ENCODE results near the gene PRSS2.
A peak's percentile ranks its signal among the peaks of the same experiment; 100 is the strongest.

Gene PRSS2

DNA sequence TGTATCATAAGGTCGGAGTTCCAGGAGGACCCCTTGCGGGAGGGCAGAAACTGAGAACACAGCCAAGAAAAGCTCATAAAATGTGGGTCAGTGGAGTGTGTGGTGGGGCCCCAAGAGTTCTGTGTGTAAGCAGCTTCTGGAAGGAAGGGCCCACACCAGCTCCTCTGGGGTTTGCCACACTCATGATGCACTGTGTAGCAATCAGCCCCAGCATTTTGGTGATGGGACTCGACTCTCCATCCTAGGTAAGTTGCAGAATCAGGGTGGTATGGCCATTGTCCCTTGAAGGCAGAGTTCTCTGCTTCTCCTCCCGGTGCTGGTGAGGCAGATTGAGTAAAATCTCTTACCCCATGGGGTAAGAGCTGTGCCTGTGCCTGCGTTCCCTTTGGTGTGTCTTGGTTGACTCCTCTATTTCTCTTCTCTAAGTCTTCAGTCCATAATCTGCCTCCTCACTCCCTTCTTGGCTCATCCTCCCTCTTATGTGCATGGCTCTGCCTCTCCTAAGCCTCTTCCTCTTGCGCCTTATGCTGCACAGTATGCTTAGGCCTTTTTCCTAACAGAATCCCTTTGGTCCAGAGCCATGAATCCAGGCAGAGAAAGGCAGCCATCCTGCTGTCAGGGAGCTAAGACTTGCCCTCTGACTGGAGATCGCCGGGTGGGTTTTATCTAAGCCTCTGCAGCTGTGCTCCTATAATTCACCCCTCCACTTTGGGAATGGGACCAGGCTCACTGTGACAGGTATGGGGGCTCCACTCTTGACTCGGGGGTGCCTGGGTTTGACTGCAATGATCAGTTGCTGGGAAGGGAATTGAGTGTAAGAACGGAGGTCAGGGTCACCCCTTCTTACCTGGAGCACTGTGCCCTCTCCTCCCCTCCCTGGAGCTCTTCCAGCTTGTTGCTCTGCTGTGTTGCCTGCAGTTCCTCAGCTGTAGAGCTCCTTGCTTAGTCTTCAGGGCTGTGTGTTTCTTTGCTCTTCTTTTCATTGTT is 17.8 kb downstream of the PRSS2 start:
- no peak for DNase-seq

DNA sequence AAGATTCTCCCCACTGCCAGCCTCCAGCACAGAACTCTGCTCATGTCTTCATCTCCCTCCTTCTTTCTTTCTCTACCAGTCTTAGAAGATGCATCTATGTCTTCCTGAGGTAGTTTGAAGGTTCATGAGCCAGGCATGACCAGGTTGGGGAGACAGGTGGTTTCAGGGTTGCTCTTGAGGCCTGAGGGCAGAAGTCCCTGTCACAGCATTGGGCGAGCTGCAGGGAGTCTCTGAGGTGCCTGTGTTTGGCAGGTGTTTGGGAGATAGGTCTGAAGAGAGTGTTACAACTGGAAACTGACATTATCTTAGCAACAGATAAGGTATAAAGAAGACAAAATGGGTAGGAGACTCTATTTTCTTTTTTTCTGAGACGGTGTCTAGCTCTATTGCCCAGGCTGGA is 18.7 kb downstream of the PRSS2 start:
- DNase-seq: no peak

DNA sequence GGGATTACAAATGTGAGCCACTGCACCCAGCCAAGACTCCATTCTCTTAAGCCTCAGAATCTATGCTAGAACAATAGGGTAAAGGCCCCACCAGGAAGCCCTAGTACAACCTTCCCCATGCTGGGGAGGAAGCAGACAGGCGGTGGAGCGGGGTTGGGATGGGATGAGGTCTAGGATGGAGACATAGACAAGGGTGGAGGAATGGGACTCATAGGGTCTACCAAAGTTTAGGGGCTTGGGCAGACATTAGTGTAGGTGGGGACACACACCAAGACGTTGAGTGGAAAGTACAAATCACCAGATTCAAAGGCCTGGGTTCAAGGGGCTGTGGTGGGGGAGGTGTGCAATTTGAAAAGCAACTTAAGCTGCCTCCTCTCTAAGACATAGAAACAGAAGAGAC is 19.3 kb downstream of the PRSS2 start:
- DNase-seq: no peak

DNA sequence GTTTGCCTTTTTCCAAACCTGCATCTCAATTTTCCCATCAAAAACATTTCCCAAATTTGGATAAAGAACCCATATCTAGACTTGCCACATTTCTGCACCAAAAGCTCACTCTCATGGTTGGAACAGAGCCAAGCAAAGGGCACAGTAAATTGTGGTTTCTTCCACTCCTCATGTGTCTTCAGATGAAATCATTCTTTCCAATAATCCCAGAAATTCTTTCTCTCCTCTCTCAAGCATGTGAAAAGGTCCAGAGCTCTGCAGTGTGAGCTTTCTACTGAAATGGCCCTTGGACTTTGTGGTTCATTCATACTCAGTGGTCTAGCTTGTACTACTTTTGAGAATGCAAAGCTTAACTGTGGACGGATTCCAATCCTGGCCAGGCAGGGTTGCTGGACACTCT is 19.8 kb downstream of the PRSS2 start:
- no peak for DNase-seq

DNA sequence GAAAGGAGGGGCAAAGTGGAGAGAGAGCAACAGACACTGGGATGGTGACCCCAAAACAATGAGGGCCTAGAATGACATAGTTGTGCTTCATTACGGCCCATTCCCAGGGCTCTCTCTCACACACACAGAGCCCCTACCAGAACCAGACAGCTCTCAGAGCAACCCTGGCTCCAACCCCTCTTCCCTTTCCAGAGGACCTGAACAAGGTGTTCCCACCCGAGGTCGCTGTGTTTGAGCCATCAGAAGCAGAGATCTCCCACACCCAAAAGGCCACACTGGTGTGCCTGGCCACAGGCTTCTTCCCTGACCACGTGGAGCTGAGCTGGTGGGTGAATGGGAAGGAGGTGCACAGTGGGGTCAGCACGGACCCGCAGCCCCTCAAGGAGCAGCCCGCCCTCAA is 20.7 kb downstream of the PRSS2 start:
- DNase-seq: no peak

DNA sequence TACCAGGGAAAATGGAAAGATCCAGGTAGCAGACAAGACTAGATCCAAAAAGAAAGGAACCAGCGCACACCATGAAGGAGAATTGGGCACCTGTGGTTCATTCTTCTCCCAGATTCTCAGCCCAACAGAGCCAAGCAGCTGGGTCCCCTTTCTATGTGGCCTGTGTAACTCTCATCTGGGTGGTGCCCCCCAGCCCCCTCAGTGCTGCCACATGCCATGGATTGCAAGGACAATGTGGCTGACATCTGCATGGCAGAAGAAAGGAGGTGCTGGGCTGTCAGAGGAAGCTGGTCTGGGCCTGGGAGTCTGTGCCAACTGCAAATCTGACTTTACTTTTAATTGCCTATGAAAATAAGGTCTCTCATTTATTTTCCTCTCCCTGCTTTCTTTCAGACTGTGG is 21.4 kb downstream of the PRSS2 start:
- DNase-seq: no peak

DNA sequence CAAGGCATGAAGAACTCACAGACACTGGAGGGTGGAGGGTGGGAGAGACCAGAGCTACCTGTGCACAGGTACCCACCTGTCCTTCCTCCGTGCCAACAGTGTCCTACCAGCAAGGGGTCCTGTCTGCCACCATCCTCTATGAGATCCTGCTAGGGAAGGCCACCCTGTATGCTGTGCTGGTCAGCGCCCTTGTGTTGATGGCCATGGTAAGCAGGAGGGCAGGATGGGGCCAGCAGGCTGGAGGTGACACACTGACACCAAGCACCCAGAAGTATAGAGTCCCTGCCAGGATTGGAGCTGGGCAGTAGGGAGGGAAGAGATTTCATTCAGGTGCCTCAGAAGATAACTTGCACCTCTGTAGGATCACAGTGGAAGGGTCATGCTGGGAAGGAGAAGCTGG is 21.8 kb downstream of the PRSS2 start:
- DNase-seq: no peak

DNA sequence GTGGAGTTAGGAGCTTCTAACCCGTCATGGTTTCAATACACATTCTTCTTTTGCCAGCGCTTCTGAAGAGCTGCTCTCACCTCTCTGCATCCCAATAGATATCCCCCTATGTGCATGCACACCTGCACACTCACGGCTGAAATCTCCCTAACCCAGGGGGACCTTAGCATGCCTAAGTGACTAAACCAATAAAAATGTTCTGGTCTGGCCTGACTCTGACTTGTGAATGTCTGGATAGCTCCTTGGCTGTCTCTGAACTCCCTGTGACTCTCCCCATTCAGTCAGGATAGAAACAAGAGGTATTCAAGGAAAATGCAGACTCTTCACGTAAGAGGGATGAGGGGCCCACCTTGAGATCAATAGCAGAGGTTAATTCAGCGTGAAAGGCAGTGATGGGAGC is 22.4 kb downstream of the PRSS2 start:
- DNase-seq: no peak

DNA sequence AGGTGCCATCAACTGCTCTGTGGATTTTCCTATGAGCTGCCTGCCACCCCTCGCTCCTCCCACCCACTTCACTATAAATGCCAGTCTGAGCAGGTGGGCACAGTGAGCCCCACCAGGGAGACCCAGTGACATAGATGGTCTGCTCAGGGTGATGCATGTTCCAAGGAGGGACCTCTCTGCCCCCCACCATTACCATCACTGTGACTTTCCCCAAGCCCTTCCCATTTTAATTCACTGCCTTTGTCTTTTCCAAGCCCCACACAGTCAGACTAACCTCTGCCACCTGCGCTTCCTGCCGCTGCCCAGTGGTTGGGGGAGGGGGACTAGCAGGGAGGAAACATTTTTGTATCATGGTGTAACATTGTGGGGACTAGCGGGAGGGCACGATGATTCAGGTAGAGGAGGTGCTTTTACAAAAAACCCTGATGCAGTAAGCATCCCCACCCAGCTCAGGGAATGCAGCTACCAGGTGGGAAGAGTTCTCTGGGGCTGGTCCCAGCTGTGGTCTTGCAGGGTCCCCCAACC is 24.6 kb downstream of the PRSS2 start:
- DNase-seq: peak; percentile 13

DNA sequence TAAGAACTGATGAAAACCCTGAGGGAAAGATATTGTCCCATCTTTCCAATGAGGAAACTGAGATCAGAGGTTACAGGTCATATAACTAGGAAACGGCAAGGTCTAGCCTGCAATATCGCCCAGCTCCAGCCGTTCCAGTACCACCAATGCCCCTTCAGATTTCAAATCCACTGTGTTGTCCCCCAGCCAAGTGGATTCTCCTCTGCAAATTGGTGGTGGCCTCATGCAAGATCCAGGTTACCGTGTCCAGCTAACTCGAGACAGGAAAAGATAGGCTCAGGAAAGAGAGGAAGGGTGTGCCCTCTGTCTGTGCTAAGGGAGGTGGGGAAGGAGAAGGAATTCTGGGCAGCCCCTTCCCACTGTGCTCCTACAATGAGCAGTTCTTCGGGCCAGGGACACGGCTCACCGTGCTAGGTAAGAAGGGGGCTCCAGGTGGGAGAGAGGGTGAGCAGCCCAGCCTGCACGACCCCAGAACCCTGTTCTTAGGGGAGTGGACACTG is 25.3 kb downstream of the PRSS2 start:
- no peak for DNase-seq

DNA sequence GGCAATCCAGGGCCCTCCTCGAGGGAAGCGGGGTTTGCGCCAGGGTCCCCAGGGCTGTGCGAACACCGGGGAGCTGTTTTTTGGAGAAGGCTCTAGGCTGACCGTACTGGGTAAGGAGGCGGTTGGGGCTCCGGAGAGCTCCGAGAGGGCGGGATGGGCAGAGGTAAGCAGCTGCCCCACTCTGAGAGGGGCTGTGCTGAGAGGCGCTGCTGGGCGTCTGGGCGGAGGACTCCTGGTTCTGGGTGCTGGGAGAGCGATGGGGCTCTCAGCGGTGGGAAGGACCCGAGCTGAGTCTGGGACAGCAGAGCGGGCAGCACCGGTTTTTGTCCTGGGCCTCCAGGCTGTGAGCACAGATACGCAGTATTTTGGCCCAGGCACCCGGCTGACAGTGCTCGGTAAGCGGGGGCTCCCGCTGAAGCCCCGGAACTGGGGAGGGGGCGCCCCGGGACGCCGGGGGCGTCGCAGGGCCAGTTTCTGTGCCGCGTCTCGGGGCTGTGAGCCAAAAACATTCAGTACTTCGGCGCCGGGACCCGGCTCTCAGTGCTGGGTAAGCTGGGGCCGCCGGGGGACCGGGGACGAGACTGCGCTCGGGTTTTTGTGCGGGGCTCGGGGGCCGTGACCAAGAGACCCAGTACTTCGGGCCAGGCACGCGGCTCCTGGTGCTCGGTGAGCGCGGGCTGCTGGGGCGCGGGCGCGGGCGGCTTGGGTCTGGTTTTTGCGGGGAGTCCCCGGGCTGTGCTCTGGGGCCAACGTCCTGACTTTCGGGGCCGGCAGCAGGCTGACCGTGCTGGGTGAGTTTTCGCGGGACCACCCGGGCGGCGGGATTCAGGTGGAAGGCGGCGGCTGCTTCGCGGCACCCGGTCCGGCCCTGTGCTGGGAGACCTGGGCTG is 26.0 kb downstream of the PRSS2 start:
- DNase-seq: no peak

DNA sequence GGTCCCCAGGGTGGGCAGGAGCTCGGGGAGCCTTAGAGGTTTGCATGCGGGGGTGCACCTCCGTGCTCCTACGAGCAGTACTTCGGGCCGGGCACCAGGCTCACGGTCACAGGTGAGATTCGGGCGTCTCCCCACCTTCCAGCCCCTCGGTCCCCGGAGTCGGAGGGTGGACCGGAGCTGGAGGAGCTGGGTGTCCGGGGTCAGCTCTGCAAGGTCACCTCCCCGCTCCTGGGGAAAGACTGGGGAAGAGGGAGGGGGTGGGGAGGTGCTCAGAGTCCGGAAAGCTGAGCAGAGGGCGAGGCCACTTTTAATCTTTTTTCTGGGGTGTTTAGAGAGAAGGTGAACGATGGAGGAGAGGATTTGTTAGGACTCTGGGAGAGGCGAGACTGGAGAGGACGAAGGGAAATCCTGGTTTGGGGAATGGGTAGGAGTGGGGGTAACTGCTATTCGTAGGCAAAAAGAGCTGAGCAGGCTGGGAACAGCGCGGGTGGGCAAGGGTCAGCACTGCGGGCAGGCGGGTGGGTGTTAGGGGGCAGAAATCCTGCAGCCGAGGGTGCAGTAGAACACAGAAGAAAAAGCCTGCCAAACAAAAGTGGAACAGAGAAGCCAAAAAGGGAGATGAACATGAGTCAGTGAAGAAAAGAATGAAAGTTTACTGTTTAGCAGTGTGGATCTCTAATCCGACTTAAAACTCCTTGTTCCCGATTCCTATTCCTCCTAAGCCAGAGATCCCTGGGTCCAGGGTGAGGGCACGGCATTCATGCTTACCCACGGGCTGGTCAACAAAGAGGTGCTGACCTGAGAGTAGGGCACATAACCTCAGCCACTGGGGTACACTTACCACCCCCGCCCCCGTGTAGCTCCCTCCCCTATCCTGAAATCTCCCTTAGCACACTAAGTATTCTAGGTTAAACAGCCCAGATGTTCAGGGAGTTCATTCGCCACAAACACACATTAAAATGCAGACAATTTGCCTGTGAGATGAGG is 26.9 kb downstream of the PRSS2 start:
- no peak for DNase-seq

DNA sequence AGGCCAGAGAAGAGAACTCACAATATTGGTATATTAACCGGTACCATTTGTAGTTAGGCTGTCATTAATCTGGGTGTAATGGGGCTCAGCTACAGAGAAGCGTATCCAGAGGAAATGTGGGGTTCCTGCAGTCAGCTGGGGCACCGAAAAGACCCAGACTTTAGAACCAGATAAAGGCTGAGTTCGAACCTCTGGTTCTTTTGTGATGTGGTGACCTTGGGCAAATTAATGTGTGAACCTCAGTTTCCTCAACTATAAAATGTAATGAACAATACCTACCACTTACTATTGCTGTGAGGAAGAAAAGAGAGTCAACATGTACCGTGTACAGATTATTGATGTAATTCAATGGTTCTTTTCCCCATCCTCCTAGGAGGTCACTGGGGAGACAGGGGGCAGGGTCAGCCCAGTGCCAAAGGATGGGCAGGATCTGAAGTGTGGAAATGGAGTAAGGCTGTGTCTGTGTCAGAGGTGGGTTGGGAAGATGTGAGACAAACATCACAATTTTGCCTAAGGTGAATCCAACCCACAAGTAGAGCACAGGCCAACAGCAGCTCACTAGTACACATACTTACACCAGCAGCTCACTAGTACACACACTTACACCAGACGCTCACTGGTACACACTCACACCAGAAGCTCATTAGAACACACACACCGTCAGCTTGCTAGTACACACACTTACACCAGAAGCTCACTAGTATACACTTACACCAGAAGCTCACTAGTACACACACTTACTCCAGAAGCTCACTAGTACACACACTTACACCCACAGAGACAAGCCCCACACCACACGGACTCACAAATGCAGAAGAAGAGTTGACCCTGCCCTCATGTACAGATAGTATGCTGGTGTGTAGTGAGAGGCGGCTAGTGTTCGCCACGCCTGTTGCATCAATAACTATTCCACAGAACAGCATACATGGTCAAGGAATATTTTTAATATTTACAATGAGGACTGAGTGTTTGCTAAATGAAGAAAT is 28.0 kb downstream of the PRSS2 start:
- no peak for DNase-seq

DNA sequence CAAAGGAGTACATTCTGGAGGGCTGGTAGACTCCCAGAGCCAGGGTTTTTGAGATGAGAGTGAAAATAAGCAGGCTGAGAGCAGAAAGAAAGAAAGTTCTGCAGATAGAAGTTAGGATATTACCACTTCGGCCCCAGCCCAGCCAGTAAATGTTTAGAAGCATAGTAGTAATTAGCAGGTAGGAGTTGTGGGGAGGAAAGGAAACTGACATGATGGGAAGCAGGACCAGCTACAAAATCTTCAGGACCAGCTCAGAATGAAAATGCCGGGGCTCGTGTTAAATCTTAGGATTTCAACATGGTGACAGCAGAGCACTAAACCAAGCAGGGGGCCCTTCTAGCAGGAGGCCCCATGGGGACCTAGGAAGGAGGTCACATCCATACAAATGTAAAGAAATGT is 28.7 kb downstream of the PRSS2 start:
- DNase-seq: no peak

DNA sequence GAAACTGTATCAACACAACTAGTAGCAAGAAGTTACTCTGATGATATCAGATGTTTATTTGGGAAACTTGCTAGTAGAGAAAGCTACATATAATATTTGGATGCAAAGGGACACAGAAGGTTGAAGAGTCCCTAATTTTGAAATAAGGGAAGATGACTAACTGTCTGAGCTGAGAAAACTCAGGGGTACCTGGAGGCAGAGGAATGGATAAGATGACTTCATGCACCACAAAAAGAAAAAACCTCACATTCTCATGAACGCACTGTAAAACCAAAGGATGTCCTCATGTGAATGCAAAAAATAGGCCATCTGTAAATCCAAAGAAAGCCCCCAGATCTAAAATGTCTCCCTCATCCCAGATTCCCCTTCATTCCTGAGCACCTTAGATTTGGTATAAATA is 29.3 kb downstream of the PRSS2 start:
- DNase-seq: no peak

DNA sequence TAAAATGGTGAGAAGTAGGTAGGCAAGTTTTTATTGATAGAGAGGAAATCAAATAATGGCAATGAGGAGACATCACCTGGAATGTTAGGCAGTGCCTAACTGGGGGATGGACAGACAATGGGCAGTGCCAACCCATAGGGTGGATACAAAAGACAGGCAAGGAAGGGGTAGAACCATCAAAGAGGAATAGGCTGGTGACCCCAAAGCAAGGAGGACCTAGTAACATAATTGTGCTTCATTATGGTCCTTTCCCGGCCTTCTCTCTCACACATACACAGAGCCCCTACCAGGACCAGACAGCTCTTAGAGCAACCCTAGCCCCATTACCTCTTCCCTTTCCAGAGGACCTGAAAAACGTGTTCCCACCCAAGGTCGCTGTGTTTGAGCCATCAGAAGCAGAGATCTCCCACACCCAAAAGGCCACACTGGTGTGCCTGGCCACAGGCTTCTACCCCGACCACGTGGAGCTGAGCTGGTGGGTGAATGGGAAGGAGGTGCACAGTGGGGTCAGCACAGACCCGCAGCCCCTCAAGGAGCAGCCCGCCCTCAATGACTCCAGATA is 30.0 kb downstream of the PRSS2 start:
- no peak for DNase-seq

DNA sequence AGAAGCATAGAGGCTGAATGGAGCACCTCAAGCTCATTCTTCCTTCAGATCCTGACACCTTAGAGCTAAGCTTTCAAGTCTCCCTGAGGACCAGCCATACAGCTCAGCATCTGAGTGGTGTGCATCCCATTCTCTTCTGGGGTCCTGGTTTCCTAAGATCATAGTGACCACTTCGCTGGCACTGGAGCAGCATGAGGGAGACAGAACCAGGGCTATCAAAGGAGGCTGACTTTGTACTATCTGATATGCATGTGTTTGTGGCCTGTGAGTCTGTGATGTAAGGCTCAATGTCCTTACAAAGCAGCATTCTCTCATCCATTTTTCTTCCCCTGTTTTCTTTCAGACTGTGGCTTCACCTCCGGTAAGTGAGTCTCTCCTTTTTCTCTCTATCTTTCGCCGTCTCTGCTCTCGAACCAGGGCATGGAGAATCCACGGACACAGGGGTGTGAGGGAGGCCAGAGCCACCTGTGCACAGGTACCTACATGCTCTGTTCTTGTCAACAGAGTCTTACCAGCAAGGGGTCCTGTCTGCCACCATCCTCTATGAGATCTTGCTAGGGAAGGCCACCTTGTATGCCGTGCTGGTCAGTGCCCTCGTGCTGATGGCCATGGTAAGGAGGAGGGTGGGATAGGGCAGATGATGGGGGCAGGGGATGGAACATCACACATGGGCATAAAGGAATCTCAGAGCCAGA is 31.0 kb downstream of the PRSS2 start:
- DNase-seq: no peak

DNA sequence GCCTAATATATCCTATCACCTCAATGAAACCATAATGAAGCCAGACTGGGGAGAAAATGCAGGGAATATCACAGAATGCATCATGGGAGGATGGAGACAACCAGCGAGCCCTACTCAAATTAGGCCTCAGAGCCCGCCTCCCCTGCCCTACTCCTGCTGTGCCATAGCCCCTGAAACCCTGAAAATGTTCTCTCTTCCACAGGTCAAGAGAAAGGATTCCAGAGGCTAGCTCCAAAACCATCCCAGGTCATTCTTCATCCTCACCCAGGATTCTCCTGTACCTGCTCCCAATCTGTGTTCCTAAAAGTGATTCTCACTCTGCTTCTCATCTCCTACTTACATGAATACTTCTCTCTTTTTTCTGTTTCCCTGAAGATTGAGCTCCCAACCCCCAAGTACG is 31.5 kb downstream of the PRSS2 start:
- DNase-seq: no peak

DNA sequence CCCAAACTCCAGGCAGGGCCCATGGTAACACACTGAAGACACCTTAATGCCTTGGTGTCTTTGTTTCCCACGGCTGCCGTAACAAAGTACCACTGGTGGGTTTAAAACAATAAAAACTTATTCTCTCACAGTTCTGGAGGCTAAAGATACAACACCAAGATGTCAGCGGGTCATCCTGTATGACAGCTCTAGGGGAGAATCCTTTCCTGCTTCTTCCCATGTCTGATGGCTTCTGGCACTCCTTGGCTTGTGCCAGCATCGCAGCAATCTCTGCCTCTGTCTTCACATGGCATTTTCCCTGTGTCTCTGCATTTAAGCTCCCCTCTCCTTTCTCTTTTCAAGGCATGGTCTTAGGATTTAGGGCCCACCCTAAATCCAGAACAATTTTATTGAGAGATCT is 33.1 kb downstream of the PRSS2 start:
- DNase-seq: no peak

DNA sequence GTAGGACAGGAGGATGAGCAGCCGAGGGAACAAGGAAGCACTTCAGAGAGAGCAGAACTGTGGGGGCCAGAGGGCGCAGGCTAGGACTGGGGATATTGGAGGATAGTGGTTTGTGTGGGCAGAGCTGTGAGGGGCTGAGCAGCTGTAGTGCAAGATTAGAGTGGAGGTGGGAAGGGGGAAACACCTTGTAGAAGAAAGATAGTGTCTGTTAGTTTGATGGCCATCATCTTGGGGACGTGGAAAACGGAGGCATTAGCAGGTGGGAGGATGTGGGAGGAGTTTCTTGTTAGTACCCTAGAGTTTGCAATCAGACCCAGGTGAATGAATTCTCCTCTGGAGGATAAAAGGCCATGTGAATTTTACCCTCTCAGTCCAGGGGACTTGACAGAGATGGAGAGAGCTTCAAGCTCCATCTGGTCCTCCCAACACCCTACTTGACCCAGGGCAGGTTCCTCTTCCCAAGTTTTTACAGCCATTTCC is 34.0 kb downstream of the PRSS2 start:
- no peak for DNase-seq
